K562 (cell line): ENCODE data around the gene CELA3B. TPM values are rescaled to one million over a fixed set of nuclear protein-coding genes. Genes with fewer than 3 reads are reported as not detected.

ENCODE experiments used
- BCOR ChIP-seq: fragments of 450-650 bp; IDR thresholded peaks from 2 replicates; pipeline ENCODE4 v1.6.1; 2016
- NCOA1 ChIP-seq: fragments of 450-650 bp; IDR thresholded peaks from 2 replicates; pipeline ENCODE4 v1.6.1; 2016; ENCODE audit warnings: low read depth
- POLR2G ChIP-seq: fragments of 200-400 bp; formaldehyde crosslinking; IDR thresholded peaks from 2 replicates; pipeline ENCODE4 v1.6.1; 2017; ENCODE audit warnings: low read depth, mild to moderate bottlenecking, antibody characterized with exemption, low read length, moderate library complexity
- RERE ChIP-seq: sonication (generic); formaldehyde crosslinking; IDR thresholded peaks from 2 replicates; pipeline ENCODE4 v1.8.0; 2023; ENCODE audit warnings: missing genetic modification reagents, mild to moderate bottlenecking, borderline replicate concordance
- RFX7 ChIP-seq: fragments of 250-450 bp; sonication (Bioruptor Pico); IDR thresholded peaks from 2 replicates; pipeline ENCODE4 v1.5.1; 2021; ENCODE audit warnings: mild to moderate bottlenecking
- TBP ChIP-seq: optimal IDR thresholded peaks from 2 replicates; pipeline ENCODE3; 2011; ENCODE audit warnings: low read depth, low read length, improper control_type of control experiment
- ZBED1 ChIP-seq: IDR thresholded peaks from 2 replicates; pipeline ENCODE4 v1.6.1; 2014
- ZC3H4 ChIP-seq: sonication (generic); formaldehyde crosslinking; IDR thresholded peaks from 2 replicates; pipeline ENCODE4 v1.9.0; 2021; ENCODE audit warnings: missing genetic modification reagents, borderline replicate concordance
- ZMIZ1 ChIP-seq, 2 experiments: fragments of 150-350 bp in 1 of 2; IDR thresholded peaks; 2 replicates each; pipeline ENCODE4 v1.6.1; 2012 to 2016; ENCODE audit warnings: low read depth in 2 of 2, low read length in 2 of 2, mild to moderate bottlenecking in 1 of 2, moderate library complexity in 1 of 2
- ZNF696 ChIP-seq: fragments of 250-450 bp; sonication (Bioruptor Pico); conservative IDR thresholded peaks from 2 replicates; pipeline ENCODE4 v1.4.0; 2020; ENCODE audit warnings: mild to moderate bottlenecking, moderate library complexity
- polyA plus RNA-seq, 8 experiments: library from polyadenylated mRNA; depleted of rRNA in 4 of 8; stranded (reverse) in 5 of 8; unstranded in 3 of 8; fragments of >200 nt; fragmentation: Nextera tagmentation in 2 of 8; fragmentation: Illumina TruSeq in 1 of 8; extraction: Ambion mirVana in 2 of 8; extraction: Trizol in 1 of 8; gene quantifications; 2 replicates each; pipeline versions ENCODE4 v1.2.1 to v1.2.3, GENCODE V29; 2011 to 2014; ENCODE audit warnings: inconsistent platforms in 1 of 8, missing spikeins in 1 of 8
- total RNA-seq, 7 experiments: library from RNA; depleted of rRNA in 6 of 7; stranded (reverse); fragments of >200 nt in 6 of 7; fragmentation: Illumina TruSeq in 2 of 7; extraction: Trizol in 2 of 7; gene quantifications; 2 replicates each; pipeline versions ENCODE4 v1.2.1 to v1.2.3, GENCODE V29; 2011 to 2021; ENCODE audit warnings: low replicate concordance in 1 of 7

Gene CELA3B
- total and polyA plus RNA-seq, 9 of the 15 experiments (the other 6 are each of a cell fraction or from before 2014, with no cell fraction given), result 3.1 TPM; not detected in 8

- no peak for TF ChIP-seq ZMIZ1 (IDR thresholded peaks at IDR 0.05; ENCODE audit: low read depth in 2 of 2, low read length in 2 of 2)
- TF ChIP-seq POLR2G, result peak; percentile 45; the same call in 1 of the 2 replicates
- peak; percentile 60; the same call in 1 of the 2 replicates for TF ChIP-seq ZC3H4 (CRISPR knock-in tag)
- 0 out of 2 replicates have a peak, but pooled peaks have one; percentile 16 for TF ChIP-seq NCOA1
- TF ChIP-seq RERE (CRISPR knock-in tag), result no peak
- no peak for TF ChIP-seq TBP
- TF ChIP-seq BCOR, result no peak
- no peak for TF ChIP-seq RFX7 (CRISPR knock-in tag)
- no peak for TF ChIP-seq ZNF696
- no peak for TF ChIP-seq ZBED1
Measured at GRCh38 chr1:21933397-21934248, 43.2 kb upstream of the CELA3B start (continued).
